ENCODE data around the gene COLEC12. TPM values are rescaled to one million over a fixed set of nuclear protein-coding genes. Genes with fewer than 3 reads are reported as not detected.

COLEC12 gene
- total RNA-seq, 1 experiment from 2014 or later, result not detected

GRCh38 chr18:305003-305501 is 195.4 kb downstream of the COLEC12 start:
- ChIA-PET CTCF (no interaction called here), RAD21 (ENCODE audit: low non-redundant PET in 1 of 2, low total read pairs in 2 of 2, uncharacterized antibody in 2 of 2, unreplicated experiment in 2 of 2) (no interaction called here), POLR2A (no interaction called here)
- Histone ChIP-seq H3K4me1 (ENCODE audit: control insufficient read depth in 1 of 2, insufficient read depth in 2 of 2, low read length in 2 of 2) (no peaks in the 10 kb centered on the region), H3K27me3 (ENCODE audit: insufficient read depth, low read length) (peaks cover 12% of the 10 kb centered on the region; the same call in 1 of the 2 replicates), H3K4me2 (ENCODE audit: low read length) (no peak overlapping the region), H3K79me2 (ENCODE audit: insufficient read depth, low read length) (no peaks in the 10 kb centered on the region), H3K36me3 (ENCODE audit: control insufficient read depth in 1 of 2, insufficient read depth in 2 of 2, low read length in 2 of 2) (no peaks in the 10 kb centered on the region), H3K27ac (ENCODE audit: low read depth, low read length) (no peak overlapping the region), H3K9ac (ENCODE audit: low read length) (no peak overlapping the region), H3K4me3 (replicated peaks in 1 of 2; ENCODE audit: low read depth in 1 of 2, low read length in 2 of 2) (no peak overlapping the region), H3K9me2 (ENCODE audit: insufficient read depth) (no peaks in the 10 kb centered on the region), H3K9me3 (ENCODE audit: control insufficient read depth in 1 of 2, insufficient read depth in 1 of 2, low read depth in 1 of 2, low read length in 2 of 2) (no peaks in the 10 kb centered on the region), H4K20me1 (ENCODE audit: insufficient read depth) (no peaks in the 10 kb centered on the region), H2AFZ (ENCODE audit: low read depth, low read length, poor library complexity, severe bottlenecking) (no peak overlapping the region)
- intact Hi-C loops (cut with micrococcal nuclease), result no loop called here
- no peak for TF ChIP-seq EGR1 (IDR thresholded peaks at IDR 0.05; ENCODE audit: low read depth)
- TF ChIP-seq CEBPB (IDR thresholded peaks at IDR 0.05; ENCODE audit: low read depth), result no peak
- TF ChIP-seq ELF1 (IDR thresholded peaks at IDR 0.05; ENCODE audit: borderline replicate concordance, low read depth), result no peak
- no peak for DNase-seq (ENCODE audit: low read depth, low spot score)
- ATAC-seq, result peak; percentile 69; the same call in 1 of the 2 replicates
- no TSS peak for BruUV-seq (replicated peaks)

- CTCF ChIA-PET, result no interaction called here
- Histone ChIP-seq H3K4me2 (ENCODE audit: low read length) (no peak overlapping the region), H2AFZ (ENCODE audit: low read depth, low read length, poor library complexity, severe bottlenecking) (no peak overlapping the region), H3K4me3 (replicated peaks in 1 of 2; ENCODE audit: low read depth in 1 of 2, low read length in 2 of 2) (no peak overlapping the region), H3K36me3 (ENCODE audit: control insufficient read depth in 1 of 2, insufficient read depth in 2 of 2, low read length in 2 of 2) (no peaks in the 10 kb centered on the region), H3K9me3 (ENCODE audit: control insufficient read depth in 1 of 2, insufficient read depth in 1 of 2, low read depth in 1 of 2, low read length in 2 of 2) (no peaks in the 10 kb centered on the region), H3K9ac (ENCODE audit: low read length) (no peak overlapping the region), H3K9me2 (ENCODE audit: insufficient read depth) (no peaks in the 10 kb centered on the region), H4K20me1 (ENCODE audit: insufficient read depth) (no peaks in the 10 kb centered on the region), H3K79me2 (ENCODE audit: insufficient read depth, low read length) (no peaks in the 10 kb centered on the region), H3K27me3 (ENCODE audit: insufficient read depth, low read length) (peaks cover 12% of the 10 kb centered on the region; the same call in 1 of the 2 replicates), H3K27ac (ENCODE audit: low read depth, low read length) (no peak overlapping the region), H3K4me1 (ENCODE audit: control insufficient read depth in 1 of 2, insufficient read depth in 2 of 2, low read length in 2 of 2) (no peaks in the 10 kb centered on the region)
- intact Hi-C loops (cut with micrococcal nuclease), result no loop called here
- DNase-seq (ENCODE audit: low read depth, low spot score) (no peak), ATAC-seq (no peak)
- POLR2A ChIA-PET, result no interaction called here
- TF ChIP-seq CEBPB (IDR thresholded peaks at IDR 0.05; ENCODE audit: low read depth), result no peak
- TF ChIP-seq JUND (IDR thresholded peaks at IDR 0.05), result no peak
- no peak for TF ChIP-seq EGR1 (IDR thresholded peaks at IDR 0.05; ENCODE audit: low read depth)
- no TSS peak for BruUV-seq (replicated peaks)
- RAD21 ChIA-PET (ENCODE audit: low non-redundant PET in 1 of 2, low total read pairs in 2 of 2, uncharacterized antibody in 2 of 2, unreplicated experiment in 2 of 2), result no interaction called here
Measured at GRCh38 chr18:303607-304006, 196.9 kb downstream of the COLEC12 start.

Data from HCT116 (cell line).